ENCODE measurements around the gene PRR20A.
"Not testable (repeated sequence)": the region's sequence is repeated elsewhere in the genome, so short reads cannot be mapped to it uniquely, and the experiment has no call there.

- TF ChIP-seq, protein P1, sequence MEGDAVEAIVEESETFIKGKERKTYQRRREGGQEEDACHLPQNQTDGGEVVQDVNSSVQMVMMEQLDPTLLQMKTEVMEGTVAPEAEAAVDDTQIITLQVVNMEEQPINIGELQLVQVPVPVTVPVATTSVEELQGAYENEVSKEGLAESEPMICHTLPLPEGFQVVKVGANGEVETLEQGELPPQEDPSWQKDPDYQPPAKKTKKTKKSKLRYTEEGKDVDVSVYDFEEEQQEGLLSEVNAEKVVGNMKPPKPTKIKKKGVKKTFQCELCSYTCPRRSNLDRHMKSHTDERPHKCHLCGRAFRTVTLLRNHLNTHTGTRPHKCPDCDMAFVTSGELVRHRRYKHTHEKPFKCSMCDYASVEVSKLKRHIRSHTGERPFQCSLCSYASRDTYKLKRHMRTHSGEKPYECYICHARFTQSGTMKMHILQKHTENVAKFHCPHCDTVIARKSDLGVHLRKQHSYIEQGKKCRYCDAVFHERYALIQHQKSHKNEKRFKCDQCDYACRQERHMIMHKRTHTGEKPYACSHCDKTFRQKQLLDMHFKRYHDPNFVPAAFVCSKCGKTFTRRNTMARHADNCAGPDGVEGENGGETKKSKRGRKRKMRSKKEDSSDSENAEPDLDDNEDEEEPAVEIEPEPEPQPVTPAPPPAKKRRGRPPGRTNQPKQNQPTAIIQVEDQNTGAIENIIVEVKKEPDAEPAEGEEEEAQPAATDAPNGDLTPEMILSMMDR (IDR thresholded peaks at IDR 0.05): not testable (repeated sequence)
- not testable (repeated sequence) for TF ChIP-seq POLR2A, EP300 (IDR thresholded peaks at IDR 0.05)
Measured at GRCh38 chr13:57139781-57140180, 937 bp upstream of the PRR20A start.
